H1 (cell line): ENCODE results near the gene ERCC3. TPM values are rescaled to one million over a fixed set of nuclear protein-coding genes. Genes with fewer than 3 reads are reported as not detected.

Experiments used
- CTCF ChIA-PET: fragments of 300-600 bp; sonication (Branson Sonifier 250); formaldehyde crosslinking; loops from one replicate; lab custom pipeline; 2021; ENCODE audit not compliant: partially characterized antibody; lab: Charles Lee
- POLR2A ChIA-PET: fragments of 300-600 bp; sonication (Branson Sonifier 250); formaldehyde crosslinking; loops from one replicate; lab custom pipeline; 2021; ENCODE audit warnings: inconsistent platforms; ENCODE audit not compliant: partially characterized antibody; lab: Charles Lee
- DNase-seq, 2 experiments: peaks; one replicate each; pipeline versions ENCODE4 v3.0.0 to v3.0.0-alpha.2; 2010 to 2022; ENCODE audit warnings: low spot score in 2 of 2, low read depth in 1 of 2, mixed read lengths in 1 of 2
- FAIRE-seq: peaks from 2 replicates; lab custom pipeline; 2011; peaks lifted over from hg19 to GRCh38; lab: Jason Lieb, UNC
- H2AFZ ChIP-seq: 2 replicates; pipeline ENCODE4 v1.8.1; 2012; ENCODE audit warnings: low read length, inconsistent platforms
- H2AK5ac ChIP-seq: 2 replicates; pipeline ENCODE4 v1.6.1; 2013; ENCODE audit warnings: low read depth, low read length
- H2BK120ac ChIP-seq: replicated peaks from 2 replicates; pipeline ENCODE3; 2013; ENCODE audit warnings: low read depth, low read length, inconsistent platforms
- H2BK12ac ChIP-seq: 2 replicates; pipeline ENCODE4 v1.6.1; 2013; ENCODE audit warnings: low read depth, low read length
- H2BK15ac ChIP-seq: 2 replicates; pipeline ENCODE4 v1.6.1; 2013; ENCODE audit warnings: low read length
- H2BK20ac ChIP-seq: 2 replicates; pipeline ENCODE4 v1.6.1; 2013; ENCODE audit warnings: low read length
- H2BK5ac ChIP-seq: 2 replicates; pipeline ENCODE4 v1.6.1; 2013; ENCODE audit warnings: low read depth, low read length
- H3K14ac ChIP-seq: 2 replicates; pipeline ENCODE4 v1.6.1; 2013; ENCODE audit warnings: inconsistent platforms; ENCODE audit not compliant: insufficient read length
- H3K18ac ChIP-seq: 2 replicates; pipeline ENCODE4 v1.6.1; 2013; ENCODE audit warnings: low read length; ENCODE audit errors: extremely low read depth
- H3K23ac ChIP-seq: 2 replicates; pipeline ENCODE4 v1.6.1; 2013; ENCODE audit warnings: inconsistent platforms; ENCODE audit not compliant: insufficient read length
- H3K23me2 ChIP-seq: 2 replicates; pipeline ENCODE4 v1.6.1; 2013; ENCODE audit warnings: low read depth, low read length
- H3K27ac ChIP-seq: 2 replicates; pipeline ENCODE4 v1.6.1; 2011; ENCODE audit warnings: low read depth, low read length, inconsistent platforms
- H3K27me3 ChIP-seq, 4 experiments: replicated peaks in 1 of 4; 1 replicate in 1 of 4; 2 replicates in 3 of 4; pipeline versions ENCODE4 v1.6.1 to v1.8.1; 2011 to 2013; ENCODE audit warnings: low read length in 3 of 4, mild to moderate bottlenecking in 3 of 4, inconsistent platforms in 2 of 4, mixed read lengths in 2 of 4, moderate library complexity in 1 of 4; ENCODE audit not compliant: control insufficient read depth in 3 of 4, insufficient read depth in 3 of 4; ENCODE audit errors: extremely low read depth in 1 of 4
- H3K36me3 ChIP-seq, 4 experiments: 2 replicates each; pipeline versions ENCODE4 v1.6.1 to v1.8.1; 2011 to 2013; ENCODE audit warnings: mild to moderate bottlenecking in 4 of 4, low read length in 3 of 4, moderate library complexity in 2 of 4, control low read depth in 1 of 4, inconsistent platforms in 1 of 4; ENCODE audit not compliant: insufficient read depth in 4 of 4, control insufficient read depth in 2 of 4
- H3K4ac ChIP-seq: replicated peaks from 2 replicates; pipeline ENCODE3; 2013; ENCODE audit warnings: low read length, low read depth, mixed read lengths, inconsistent platforms; ENCODE audit not compliant: insufficient read length
- H3K4me1 ChIP-seq, 4 experiments: replicated peaks in 1 of 4; 1 replicate in 1 of 4; 2 replicates in 3 of 4; pipeline versions ENCODE4 v1.6.1 to v1.8.1; 2011 to 2013; ENCODE audit warnings: low read length in 3 of 4, inconsistent platforms in 2 of 4, mixed read lengths in 1 of 4; ENCODE audit not compliant: insufficient read depth in 4 of 4, control insufficient read depth in 3 of 4
- H3K4me2 ChIP-seq, 2 experiments: 2 replicates each; pipeline versions ENCODE4 v1.6.1 to v1.8.1; 2011 to 2013; ENCODE audit warnings: low read depth in 2 of 2, low read length in 2 of 2, control low read depth in 1 of 2, inconsistent platforms in 1 of 2, mild to moderate bottlenecking in 1 of 2; ENCODE audit not compliant: insufficient read depth in 1 of 2
- H3K4me3 ChIP-seq, 4 experiments: fragments of 200-600, 300-600 bp in 1 of 4; sonication (generic), shearing (Covaris generic), sonication (Bioruptor Twin) in 1 of 4; 2 replicates each; pipeline versions ENCODE4 v1.5.1 to v1.8.1; 2011 to 2016; ENCODE audit warnings: low read length in 4 of 4, low read depth in 3 of 4, control low read depth in 2 of 4, inconsistent platforms in 2 of 4, mild to moderate bottlenecking in 2 of 4, mixed read lengths in 1 of 4, moderate library complexity in 1 of 4; ENCODE audit not compliant: insufficient read depth in 2 of 4; ENCODE audit errors: extremely low read depth in 1 of 4
- H3K56ac ChIP-seq: replicated peaks from 2 replicates; pipeline ENCODE3; 2013; ENCODE audit warnings: low read depth, mild to moderate bottlenecking, mixed read lengths, low read length, inconsistent platforms; ENCODE audit not compliant: insufficient read length
- H3K79me1 ChIP-seq: 2 replicates; pipeline ENCODE4 v1.6.1; 2013; ENCODE audit warnings: low read depth, low read length, control low read depth
- H3K79me2 ChIP-seq, 2 experiments: 2 replicates each; pipeline versions ENCODE4 v1.6.1 to v1.8.1; 2012 to 2013; ENCODE audit warnings: low read length in 2 of 2, mild to moderate bottlenecking in 2 of 2, inconsistent platforms in 1 of 2; ENCODE audit not compliant: insufficient read depth in 2 of 2, control insufficient read depth in 1 of 2
- H3K9ac ChIP-seq, 4 experiments: replicated peaks in 1 of 4; 1 replicate in 1 of 4; 2 replicates in 3 of 4; pipeline versions ENCODE4 v1.6.1 to v1.8.1; 2011 to 2013; ENCODE audit warnings: low read depth in 3 of 4, low read length in 3 of 4, control low read depth in 2 of 4, mild to moderate bottlenecking in 2 of 4, moderate library complexity in 2 of 4, inconsistent platforms in 1 of 4; ENCODE audit errors: extremely low read depth in 1 of 4
- H3K9me3 ChIP-seq, 2 experiments: 2 replicates each; pipeline versions ENCODE4 v1.6.1 to v1.8.1; 2012 to 2013; ENCODE audit warnings: mild to moderate bottlenecking in 2 of 2, moderate library complexity in 2 of 2, control low read depth in 1 of 2, inconsistent platforms in 1 of 2, low read depth in 1 of 2, low read length in 1 of 2, mixed read lengths in 1 of 2; ENCODE audit not compliant: insufficient read depth in 2 of 2
- H4K20me1 ChIP-seq, 2 experiments: replicated peaks in 1 of 2; 2 replicates each; pipeline versions ENCODE3 to v1.8.1; 2011 to 2013; ENCODE audit warnings: inconsistent platforms in 2 of 2, low read length in 2 of 2, mild to moderate bottlenecking in 1 of 2; ENCODE audit not compliant: insufficient read depth in 2 of 2, control insufficient read depth in 1 of 2
- H4K5ac ChIP-seq: 2 replicates; pipeline ENCODE4 v1.6.1; 2013; ENCODE audit warnings: low read length, low read depth, mixed read lengths, inconsistent platforms; ENCODE audit not compliant: insufficient read length
- H4K8ac ChIP-seq: 2 replicates; pipeline ENCODE4 v1.8.0; 2013; ENCODE audit warnings: mild to moderate bottlenecking, moderate library complexity, low read length, inconsistent platforms; ENCODE audit not compliant: insufficient read depth; ENCODE audit errors: extremely low read depth
- H4K91ac ChIP-seq: replicated peaks from 2 replicates; pipeline ENCODE3; 2013; ENCODE audit warnings: low read length, mixed read lengths, inconsistent platforms; ENCODE audit not compliant: insufficient read length
- CREB1 ChIP-seq: IDR thresholded peaks from 2 replicates; pipeline ENCODE4 v1.6.1; 2012; ENCODE audit warnings: inconsistent platforms
- GTF2F1 ChIP-seq: IDR thresholded peaks from 2 replicates; pipeline ENCODE4 v1.6.1; 2012; ENCODE audit warnings: low read depth, low read length, improper control_type of control experiment, borderline replicate concordance
- HDAC2 ChIP-seq, 2 experiments: fragments of 300-600 bp in 1 of 2; sonication (generic) in 1 of 2; IDR thresholded peaks; 2 replicates each; pipeline ENCODE4 v1.6.1; 2011 to 2012; ENCODE audit warnings: low read depth in 2 of 2, low read length in 2 of 2, mild to moderate bottlenecking in 2 of 2, moderate library complexity in 2 of 2, borderline replicate concordance in 1 of 2, inconsistent platforms in 1 of 2
- RAD21 ChIP-seq, 2 experiments: IDR thresholded peaks in 1 of 2; conservative IDR thresholded peaks in 1 of 2; 2 replicates each; pipeline ENCODE4 v1.6.1; 2011; ENCODE audit warnings: low read depth in 2 of 2, low read length in 2 of 2, improper control_type of control experiment in 1 of 2, inconsistent platforms in 1 of 2, mild to moderate bottlenecking in 1 of 2, moderate library complexity in 1 of 2
- USF2 ChIP-seq: IDR thresholded peaks from 2 replicates; pipeline ENCODE4 v1.6.1; 2011; ENCODE audit warnings: low read length, improper control_type of control experiment
- WGBS, 2 experiments: shearing (Covaris generic) in 1 of 2; methylation state at CpG; one replicate each; pipeline versions ENCODE4 v1.1.6 to v1.1.7; 2013 to 2015; ENCODE audit warnings: low lambda C conversion rate in 2 of 2, mixed read lengths in 2 of 2, inconsistent platforms in 1 of 2, low coverage in 1 of 2, missing lambda C conversion rate in 1 of 2; ENCODE audit not compliant: insufficient replicate concordance in 2 of 2, insufficient coverage in 1 of 2, insufficient read length in 1 of 2; ENCODE audit errors: extremely low coverage in 1 of 2, missing lambda C conversion rate in 1 of 2; 5-methylcytosine and 5-hydroxymethylcytosine counted together
- polyA plus RNA-seq, 7 experiments: library from polyadenylated mRNA; depleted of rRNA in 3 of 7; stranded (reverse) in 5 of 7; unstranded in 2 of 7; fragments of >200 nt in 5 of 7; fragments of 200-250 nt in 2 of 7; gene quantifications; 1 replicate in 5 of 7; 2 replicates in 1 of 7; 4 replicates in 1 of 7; pipeline versions ENCODE4 v1.2.1 to v1.2.3, GENCODE V29; 2011 to 2013; ENCODE audit warnings: missing spikeins in 2 of 7, mixed read lengths in 2 of 7
- total RNA-seq: library from RNA; stranded (reverse); fragmentation: NEBNext Ultra II Directional; extraction: Animal tissue kit (Norgen Biotek cat#: 25700); gene quantifications from 2 replicates; pipeline ENCODE4 v1.2.1, GENCODE V29; 2021

ERCC3 gene
- total and polyA plus RNA-seq, 2 of the 8 experiments (the other 6 are each of a cell fraction or from before 2014, with no cell fraction given) = 41.8 to 48.9 TPM

DNA sequence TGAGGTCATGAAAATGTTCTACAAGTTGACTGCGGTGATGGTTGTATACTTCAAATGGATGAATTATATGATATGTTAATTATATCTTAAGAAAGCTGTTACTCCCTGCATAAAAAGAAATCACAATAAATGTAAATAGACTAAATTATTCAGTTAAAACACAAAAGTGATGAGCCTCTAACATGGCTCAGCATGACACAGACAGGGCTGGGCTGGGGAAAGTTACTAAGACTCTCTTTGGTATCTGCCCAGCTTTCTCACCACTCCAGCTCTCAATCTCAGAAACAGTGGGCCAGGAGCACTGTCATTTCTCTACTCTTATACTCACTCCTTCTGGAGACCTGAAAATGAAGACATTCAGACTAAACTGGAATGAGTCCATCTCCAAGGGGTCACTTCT, 77.4 kb downstream of the ERCC3 start:
- H2AFZ ChIP-seq = no peak overlapping the region
- H4K8ac ChIP-seq = no peak overlapping the region
- no peak overlapping the region for H3K4me2 ChIP-seq
- H2BK120ac ChIP-seq = no peak overlapping the region
- H3K18ac ChIP-seq = no peak overlapping the region
- DNase-seq (no peak), FAIRE-seq (no peak)
- no peak overlapping the region for H2BK15ac ChIP-seq
- no peak overlapping the region for H3K4ac ChIP-seq
- H3K9ac ChIP-seq = no peak overlapping the region
- no peak overlapping the region for H2AK5ac ChIP-seq
- TF ChIP-seq RAD21 (IDR thresholded peaks at IDR 0.05 in 1 of 2, conservative IDR thresholded peaks at IDR 0.05 in 1 of 2; ENCODE audit: low read depth in 2 of 2, low read length in 2 of 2) = no peak
- no peak for TF ChIP-seq USF2
- TF ChIP-seq CREB1 = no peak
- no peak for TF ChIP-seq HDAC2 (IDR thresholded peaks at IDR 0.05; ENCODE audit: borderline replicate concordance in 1 of 2, low read depth in 2 of 2, low read length in 2 of 2)
- TF ChIP-seq GTF2F1 = no peak
- H3K27me3 ChIP-seq = peaks cover 0 to 17% (median 8%) of the 10 kb centered on the region in 4 experiments; a peak in 5 of 7 replicates
- CTCF ChIA-PET = interaction anchor here (0.7 to 2.6 kb wide), 4 partner anchors 15 to 236 kb away, joined by 3 to 13 read pairs (median 6); no protein-coding TSS in a partner anchor
- POLR2A ChIA-PET = interaction anchor here (1.5 kb wide), 1 partner anchor 11 kb away, joined by 3 read pairs; no protein-coding TSS in a partner anchor
- WGBS, 2 experiments = 96% methylated on average over 1 of the region's 1 CpG; no CpG with 5 or more reads in 1 of the 2 experiments
- 0 out of 4 replicates have a peak, but pooled peaks cover 0 to 4% of the 10 kb centered on the region in 2 experiments for H3K79me2 ChIP-seq
- no peak overlapping the region for H4K91ac ChIP-seq
- no peak overlapping the region for H3K14ac ChIP-seq
- no peaks in the 10 kb centered on the region for H4K20me1 ChIP-seq
- H3K36me3 ChIP-seq = no peaks in the 10 kb centered on the region
- no peak overlapping the region for H3K56ac ChIP-seq
- H4K5ac ChIP-seq = no peak overlapping the region
- peaks cover 0 to 7% (median 4%) of the 10 kb centered on the region in 4 experiments; a peak in 5 of 7 replicates for H3K4me1 ChIP-seq
- H3K79me1 ChIP-seq = no peaks in the 10 kb centered on the region
- no peak overlapping the region for H2BK20ac ChIP-seq
- no peak overlapping the region for H2BK12ac ChIP-seq
- no peak overlapping the region for H2BK5ac ChIP-seq
- H3K23me2 ChIP-seq = peaks cover 20% of the 10 kb centered on the region
- no peak overlapping the region for H3K27ac ChIP-seq
- no peak overlapping the region for H3K23ac ChIP-seq
- no peak overlapping the region for H3K4me3 ChIP-seq
- H3K9me3 ChIP-seq = no peaks in the 10 kb centered on the region
